CD4-positive, alpha-beta memory T cell (primary cell): Measurements from ENCODE around the gene HIF1A. TPM values are rescaled to one million over a fixed set of nuclear protein-coding genes. Genes with fewer than 3 reads are reported as not detected.

Source experiments
- CTCF ChIA-PET: fragments of 350-600 bp; sonication (Branson Sonifier 250); formaldehyde crosslinking; loops from one replicate; lab custom pipeline; 2021; ENCODE audit warnings: inconsistent platforms; ENCODE audit not compliant: partially characterized antibody; lab: Charles Lee
- POLR2A ChIA-PET: fragments of 350-600 bp; sonication (Branson Sonifier 250); formaldehyde crosslinking; loops from one replicate; lab custom pipeline; 2021; ENCODE audit not compliant: partially characterized antibody; lab: Charles Lee
- DNase-seq, 5 donors: peaks; one replicate each; pipeline versions ENCODE4 v3.0.0 to v3.0.0-alpha.2; 2020 to 2022; ENCODE audit warnings: mixed read lengths in 1 of 5
- H3K27ac ChIP-seq: one replicate; pipeline ENCODE4 v1.7.0; 2013; ENCODE audit warnings: low read depth, low read length
- H3K27me3 ChIP-seq: 2 replicates; pipeline ENCODE4 v1.7.0; 2013; ENCODE audit warnings: mild to moderate bottlenecking, low read length, moderate library complexity; ENCODE audit not compliant: insufficient read depth
- H3K36me3 ChIP-seq: 2 replicates; pipeline ENCODE4 v1.7.0; 2013; ENCODE audit warnings: mild to moderate bottlenecking, low read length, moderate library complexity; ENCODE audit not compliant: insufficient read depth
- H3K4me1 ChIP-seq: 2 replicates; pipeline ENCODE4 v1.7.0; 2013; ENCODE audit warnings: mild to moderate bottlenecking, low read length, moderate library complexity; ENCODE audit not compliant: insufficient read depth
- H3K4me3 ChIP-seq, 2 donors: one replicate each; pipeline ENCODE4 v1.7.0; 2013; ENCODE audit warnings: low read length in 2 of 2, mild to moderate bottlenecking in 1 of 2
- H3K9me3 ChIP-seq, 2 donors: one replicate each; pipeline ENCODE4 v1.7.0; 2013; ENCODE audit warnings: low read length in 2 of 2, control low read depth in 1 of 2; ENCODE audit not compliant: control insufficient read depth in 1 of 2
- H3K27ac Mint-ChIP-seq, 7 donors: one replicate each; pipeline ENCODE4 v1.8.0; 2020 to 2021; ENCODE audit warnings: mixed read lengths in 7 of 7, mild to moderate bottlenecking in 6 of 7, inconsistent platforms in 3 of 7, moderate library complexity in 3 of 7
- H3K27me3 Mint-ChIP-seq, 2 donors: one replicate each; pipeline ENCODE4 v1.8.0; 2020 to 2021; ENCODE audit warnings: mixed read lengths in 2 of 2
- H3K36me3 Mint-ChIP-seq, 2 donors: one replicate each; pipeline ENCODE4 v1.8.0; 2020 to 2021; ENCODE audit warnings: mixed read lengths in 2 of 2, inconsistent platforms in 1 of 2, mild to moderate bottlenecking in 1 of 2
- H3K4me1 Mint-ChIP-seq, 4 donors: one replicate each; pipeline ENCODE4 v1.8.0; 2020 to 2021; ENCODE audit warnings: mixed read lengths in 4 of 4, mild to moderate bottlenecking in 1 of 4
- H3K4me3 Mint-ChIP-seq, 8 donors: one replicate each; pipeline ENCODE4 v1.8.0; 2020 to 2021; ENCODE audit warnings: mixed read lengths in 8 of 8, mild to moderate bottlenecking in 7 of 8, moderate library complexity in 6 of 8, inconsistent platforms in 3 of 8
- H3K9me3 Mint-ChIP-seq, 8 donors: one replicate each; pipeline ENCODE4 v1.8.0; 2020 to 2021; ENCODE audit warnings: mixed read lengths in 8 of 8, mild to moderate bottlenecking in 5 of 8, inconsistent platforms in 3 of 8, moderate library complexity in 1 of 8
- intact Hi-C: fragments of 100-400 bp; cut with micrococcal nuclease; formaldehyde crosslinking; loops from one replicate; pipeline ENCODE4 v1.15.1; 2023
- polyA plus RNA-seq, 2 donors: library from polyadenylated mRNA; unstranded; fragments of 300-500 nt; fragmentation: Illumina TruSeq; gene quantifications; one replicate each; pipeline ENCODE4 v1.2.3, GENCODE V29; 2021
- total RNA-seq, 2 experiments: library from RNA; stranded (reverse); gene quantifications; one replicate each; pipeline ENCODE4 v1.2.3, GENCODE V29; 2021

The HIF1A gene
- total and polyA plus RNA-seq, 4 experiments from 2014 or later: 82.5 to 87.1 (median 84.2) TPM

DNA sequence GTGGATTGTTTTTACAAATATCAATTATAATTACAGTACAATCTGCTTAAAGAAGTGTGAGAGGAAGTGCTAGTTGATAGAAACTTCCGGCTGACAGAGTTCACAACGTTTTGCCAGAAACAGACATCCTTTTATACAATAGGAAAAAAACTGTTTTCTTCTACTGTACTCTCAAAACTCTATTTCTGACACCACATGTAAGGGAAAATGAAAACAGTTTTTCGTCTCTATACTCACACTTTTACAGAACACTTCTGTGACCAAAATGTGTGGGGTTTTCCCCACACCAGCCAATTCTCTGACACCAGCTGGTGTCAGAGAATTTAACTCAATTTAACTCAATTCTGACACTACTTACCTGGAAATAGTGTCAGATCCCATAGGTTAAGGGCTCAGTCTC, 24.2 kb upstream of the HIF1A start:
- H3K4me3 ChIP-seq: peak overlapping the region in 1 of 2 donors; percentile 38
- intact Hi-C loops: loop anchor here (1.0 kb wide), 2 partner anchors 9 to 24 kb away; partner anchors contain the start of gene HIF1A
- H3K9me3 Mint-ChIP-seq: no peaks in the 10 kb centered on the region

DNA sequence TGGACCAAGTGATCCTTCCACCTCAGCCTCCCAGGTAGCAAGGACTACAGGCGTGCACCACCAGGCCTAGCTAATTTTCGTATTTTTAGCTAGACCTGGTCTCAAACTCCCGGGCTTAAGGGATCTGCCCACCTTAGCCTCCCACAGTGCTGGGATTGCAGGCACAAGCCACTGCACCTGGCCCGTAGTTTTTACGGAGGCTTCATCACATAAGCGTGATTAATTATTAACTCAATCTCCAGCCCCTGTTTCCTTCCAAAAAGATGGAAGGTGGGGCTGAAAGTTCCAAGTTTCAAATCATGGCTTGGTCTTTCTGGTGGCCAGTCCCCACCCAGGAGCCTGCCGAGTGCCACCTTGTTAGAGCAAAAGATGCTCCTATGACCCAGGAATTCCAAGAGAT, 22.5 kb upstream of the HIF1A start:
- H3K9me3 Mint-ChIP-seq: no peaks in the 10 kb centered on the region
- POLR2A ChIA-PET: interaction anchor here (1.8 to 3.6 kb wide), 2 partner anchors 22 to 196 kb away, joined by 5 to 21 read pairs; partner anchors contain the start of gene HIF1A

More for the DNA sequence above, 24.2 kb upstream of the HIF1A start:
- peaks cover 57% of the 10 kb centered on the region for H3K4me1 ChIP-seq
- Mint-ChIP-seq H3K4me3 (no peak overlapping the region), H3K27ac (no peak overlapping the region), H3K36me3 (no peaks in the 10 kb centered on the region), H3K4me1 (peaks cover 0 to 14% (median 8%) of the 10 kb centered on the region in 4 donors), H3K27me3 (no peaks in the 10 kb centered on the region)
- H3K9me3 ChIP-seq: no peaks in the 10 kb centered on the region
- CTCF ChIA-PET: interaction anchor here (0.6 to 1.0 kb wide), 2 partner anchors 78 to 118 kb away, joined by 3 read pairs; no protein-coding TSS in a partner anchor
- H3K27ac ChIP-seq: peak overlapping the region; percentile 70
- H3K27me3 ChIP-seq: no peaks in the 10 kb centered on the region
- no peaks in the 10 kb centered on the region for H3K36me3 ChIP-seq
- DNase-seq: peak; percentile 58 to 80 (median 69)
- POLR2A ChIA-PET: interaction anchor here (0.5 to 3.6 kb wide), 3 partner anchors 12 to 135 kb away, joined by 3 to 21 read pairs (median 4); partner anchors contain the start of gene HIF1A

DNA sequence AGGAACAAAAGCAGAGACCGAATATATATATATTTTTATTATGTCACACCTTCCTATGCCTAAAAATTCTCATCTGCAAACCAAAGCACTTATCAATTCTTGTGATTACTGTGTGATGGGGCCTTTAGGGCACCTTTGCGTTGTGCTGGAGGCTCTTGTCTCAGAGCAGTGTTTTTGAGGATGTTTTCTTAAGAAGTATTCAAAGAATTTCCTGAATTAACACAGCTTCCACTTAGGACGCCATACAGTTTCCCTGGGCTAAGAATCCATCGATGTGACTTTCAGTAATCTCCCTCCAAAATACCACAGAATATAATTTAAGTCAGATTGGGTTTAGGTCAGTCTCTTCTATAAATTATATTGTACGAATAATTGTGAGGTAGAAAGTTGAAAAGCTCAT, 22.0 kb upstream of the HIF1A start:
- Mint-ChIP-seq H3K36me3 (no peaks in the 10 kb centered on the region), H3K4me3 (no peak overlapping the region), H3K4me1 (peaks cover 0 to 14% (median 6%) of the 10 kb centered on the region in 4 donors), H3K27me3 (no peaks in the 10 kb centered on the region), H3K9me3 (no peaks in the 10 kb centered on the region), H3K27ac (peak overlapping the region in 5 of 7 donors; percentile 32 to 84 (median 55))
- intact Hi-C loops: no loop called here
- no peak overlapping the region for H3K27ac ChIP-seq
- POLR2A ChIA-PET: interaction anchor here (1.8 kb wide), 1 partner anchor 197 kb away, joined by 5 read pairs; no protein-coding TSS in a partner anchor
- peaks cover 41% of the 10 kb centered on the region for H3K4me1 ChIP-seq
- no peak overlapping the region for H3K4me3 ChIP-seq
- CTCF ChIA-PET: interaction anchor here (0.5 kb wide), 1 partner anchor 49 kb away, joined by 3 read pairs; no protein-coding TSS in a partner anchor
- H3K36me3 ChIP-seq: no peaks in the 10 kb centered on the region
- no peaks in the 10 kb centered on the region for H3K27me3 ChIP-seq
- H3K9me3 ChIP-seq: no peaks in the 10 kb centered on the region
- DNase-seq: no peak

More for the DNA sequence above, 22.5 kb upstream of the HIF1A start:
- intact Hi-C loops: no loop called here
- H3K27ac Mint-ChIP-seq: peak overlapping the region in 5 of 7 donors; percentile 16 to 95 (median 57)
- H3K9me3 ChIP-seq: no peaks in the 10 kb centered on the region
- H3K27ac ChIP-seq: no peak overlapping the region
- H3K36me3 Mint-ChIP-seq: no peaks in the 10 kb centered on the region
- H3K4me3 Mint-ChIP-seq: no peak overlapping the region
- peaks cover 46% of the 10 kb centered on the region for H3K4me1 ChIP-seq
- no peaks in the 10 kb centered on the region for H3K36me3 ChIP-seq
- H3K4me3 ChIP-seq: no peak overlapping the region
- DNase-seq: no peak
- no peaks in the 10 kb centered on the region for H3K27me3 Mint-ChIP-seq
- CTCF ChIA-PET: interaction anchor here (0.5 kb wide), 1 partner anchor 48 kb away, joined by 3 read pairs; no protein-coding TSS in a partner anchor
- no peaks in the 10 kb centered on the region for H3K27me3 ChIP-seq
- H3K4me1 Mint-ChIP-seq: peaks cover 0 to 14% (median 6%) of the 10 kb centered on the region in 4 donors

DNA sequence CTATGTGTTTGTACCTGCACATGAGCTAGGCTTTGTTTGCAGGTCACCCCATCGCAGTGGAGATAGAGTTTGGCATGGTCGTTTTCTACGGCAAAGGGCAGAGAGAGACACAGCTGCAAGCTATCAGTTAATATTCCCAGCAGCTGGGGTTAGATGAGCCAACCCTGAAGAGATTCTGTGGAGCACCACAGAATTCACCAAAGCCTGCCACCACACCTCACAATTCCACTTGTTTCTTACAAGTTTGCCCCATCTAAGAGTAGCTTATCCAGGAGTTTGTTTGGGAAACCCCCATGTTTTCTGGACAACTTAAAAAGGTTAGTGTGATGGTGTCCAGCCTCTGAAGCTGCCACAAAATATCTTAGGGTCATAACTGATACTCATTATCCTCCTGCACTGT, 20.0 kb upstream of the HIF1A start:
- Histone ChIP-seq H3K36me3 (no peaks in the 10 kb centered on the region), H3K4me1 (peaks cover 22% of the 10 kb centered on the region), H3K4me3 (no peak overlapping the region), H3K27ac (no peak overlapping the region), H3K9me3 (no peaks in the 10 kb centered on the region), H3K27me3 (no peaks in the 10 kb centered on the region)
- no peaks in the 10 kb centered on the region for H3K36me3 Mint-ChIP-seq
- H3K4me1 Mint-ChIP-seq: peaks cover 0 to 14% (median 6%) of the 10 kb centered on the region in 4 donors
- H3K9me3 Mint-ChIP-seq: no peaks in the 10 kb centered on the region
- no peaks in the 10 kb centered on the region for H3K27me3 Mint-ChIP-seq
- ChIA-PET POLR2A (interaction anchor here (0.7 to 0.9 kb wide), 2 partner anchors 8 to 20 kb away, joined by 3 to 4 read pairs; partner anchors contain the start of gene HIF1A), CTCF (interaction anchor here (1.0 kb wide), 1 partner anchor 18 kb away, joined by 4 read pairs; no protein-coding TSS in a partner anchor)
- intact Hi-C loops: no loop called here
- no peak overlapping the region for H3K4me3 Mint-ChIP-seq
- no peak for DNase-seq
- no peak overlapping the region for H3K27ac Mint-ChIP-seq

DNA sequence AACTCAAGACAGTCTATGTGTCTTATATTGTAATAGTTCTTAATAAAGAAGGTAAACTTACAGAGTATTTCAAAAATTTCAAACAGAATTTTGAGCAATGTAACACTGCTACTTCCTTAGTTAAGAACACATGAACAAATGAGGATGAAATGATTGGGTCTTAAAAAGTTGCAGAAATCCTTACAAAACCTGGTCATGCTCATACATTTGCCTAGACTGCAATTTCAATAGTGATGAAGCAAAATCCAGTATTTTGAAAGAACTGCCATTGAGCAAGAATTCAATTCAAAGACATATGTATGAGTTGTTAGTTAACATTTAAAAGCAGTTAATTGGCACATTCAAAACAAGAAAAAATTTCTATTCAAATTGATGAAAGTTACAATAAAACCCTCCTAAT, 17.8 kb upstream of the HIF1A start:
- H3K9me3 Mint-ChIP-seq: no peaks in the 10 kb centered on the region

DNA sequence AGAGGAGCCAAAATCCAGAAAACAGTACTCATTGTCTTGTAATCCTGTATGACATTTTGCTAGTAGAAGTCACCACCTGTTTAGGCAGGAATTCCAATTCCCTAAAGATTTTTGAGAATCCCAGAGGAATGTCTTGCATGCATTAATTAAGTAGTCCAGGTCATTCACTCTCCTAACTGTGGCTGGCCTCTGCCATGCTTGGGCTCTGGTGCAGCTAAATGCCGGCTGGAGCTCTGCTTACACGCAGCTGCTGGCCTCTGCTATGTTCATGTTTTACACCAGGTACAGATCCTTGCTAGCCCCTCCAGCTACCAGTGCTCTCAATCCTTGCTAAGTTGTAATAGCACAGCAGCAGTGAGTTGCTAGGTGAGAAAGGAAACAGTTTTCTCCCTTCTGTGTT, 16.3 kb upstream of the HIF1A start:
- no peak overlapping the region for H3K27ac Mint-ChIP-seq
- H3K4me1 Mint-ChIP-seq: peaks cover 0 to 5% (median 0%) of the 10 kb centered on the region in 4 donors
- H3K36me3 ChIP-seq: no peaks in the 10 kb centered on the region
- ChIA-PET POLR2A (interaction anchor here (0.9 to 1.5 kb wide), 2 partner anchors 12 to 16 kb away, joined by 3 to 9 read pairs; partner anchors contain the start of gene HIF1A), CTCF (interaction anchor here (4.4 kb wide), 1 partner anchor 13 kb away, joined by 15 read pairs; no protein-coding TSS in a partner anchor)
- H3K9me3 Mint-ChIP-seq: no peaks in the 10 kb centered on the region
- no peak for DNase-seq
- H3K36me3 Mint-ChIP-seq: no peaks in the 10 kb centered on the region
- no peaks in the 10 kb centered on the region for H3K4me1 ChIP-seq
- H3K4me3 ChIP-seq: no peak overlapping the region
- no peaks in the 10 kb centered on the region for H3K27me3 ChIP-seq
- no peaks in the 10 kb centered on the region for H3K27me3 Mint-ChIP-seq
- H3K4me3 Mint-ChIP-seq: no peak overlapping the region
- no peaks in the 10 kb centered on the region for H3K9me3 ChIP-seq
- no peak overlapping the region for H3K27ac ChIP-seq
- intact Hi-C loops: no loop called here

More for the DNA sequence above, 17.8 kb upstream of the HIF1A start:
- ChIA-PET CTCF (no interaction called here), POLR2A (no interaction called here)
- no peak for DNase-seq
- peaks cover 0 to 5% (median 1%) of the 10 kb centered on the region in 4 donors for H3K4me1 Mint-ChIP-seq
- Histone ChIP-seq H3K27ac (no peak overlapping the region), H3K27me3 (no peaks in the 10 kb centered on the region), H3K4me1 (peaks cover 2% of the 10 kb centered on the region), H3K9me3 (no peaks in the 10 kb centered on the region), H3K4me3 (no peak overlapping the region), H3K36me3 (no peaks in the 10 kb centered on the region)
- intact Hi-C loops: loop anchor here (2.0 kb wide), 1 partner anchor 13 kb away; no protein-coding TSS in a partner anchor
- no peak overlapping the region for H3K27ac Mint-ChIP-seq
- no peaks in the 10 kb centered on the region for H3K27me3 Mint-ChIP-seq
- no peaks in the 10 kb centered on the region for H3K36me3 Mint-ChIP-seq
- H3K4me3 Mint-ChIP-seq: no peak overlapping the region

DNA sequence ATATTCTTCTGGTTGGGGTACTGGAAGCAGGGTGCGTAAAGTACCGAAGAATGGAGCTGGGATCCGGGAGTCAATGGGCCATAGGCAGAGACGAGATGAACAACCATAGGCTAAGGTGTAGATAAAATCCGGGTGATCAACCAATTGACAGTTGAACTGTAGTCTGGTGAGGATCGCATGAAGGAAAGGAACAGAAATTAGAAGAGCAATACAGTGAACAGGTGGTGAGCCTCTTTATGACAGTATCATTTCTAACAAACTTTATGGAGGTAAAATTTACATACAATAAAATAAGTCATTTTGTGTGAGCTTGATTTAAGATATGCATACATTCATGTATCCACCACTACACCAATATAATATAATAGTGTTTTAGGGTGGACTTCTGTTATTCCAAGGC, 13.9 kb upstream of the HIF1A start:
- ChIA-PET CTCF (interaction anchor here (0.7 to 4.4 kb wide), 2 partner anchors 10 to 35 kb away, joined by 3 to 15 read pairs; no protein-coding TSS in a partner anchor), POLR2A (no interaction called here)
- Mint-ChIP-seq H3K9me3 (no peaks in the 10 kb centered on the region), H3K27me3 (no peaks in the 10 kb centered on the region), H3K4me3 (no peak overlapping the region), H3K27ac (no peak overlapping the region), H3K36me3 (no peaks in the 10 kb centered on the region), H3K4me1 (no peaks in the 10 kb centered on the region)
- intact Hi-C loops: loop anchor here (5.0 kb wide), 1 partner anchor 34 kb away; no protein-coding TSS in a partner anchor
- no peak overlapping the region for H3K4me3 ChIP-seq
- H3K27ac ChIP-seq: no peak overlapping the region
- H3K4me1 ChIP-seq: no peaks in the 10 kb centered on the region
- H3K27me3 ChIP-seq: no peaks in the 10 kb centered on the region
- no peak for DNase-seq
- no peaks in the 10 kb centered on the region for H3K9me3 ChIP-seq
- H3K36me3 ChIP-seq: no peaks in the 10 kb centered on the region
